NCI-H187 treated with DMSO at 0.1 percent for 48 hours (cell line): Measurements from ENCODE around the gene CWC27.

Experiments used
- DNase-seq: peaks from one replicate; lab custom pipeline; 2025; lab: John Stamatoyannopoulos, UW

Gene CWC27

GRCh38 chr5:65035211-65036206 lies 266.8 kb downstream of the CWC27 start:
- DNase-seq, result peak; percentile 62

- no peak for DNase-seq
Measured at GRCh38 chr5:65037831-65038815, 269.4 kb downstream of the CWC27 start.

- no peak for DNase-seq
Measured at GRCh38 chr5:65041296-65042158, 272.8 kb downstream of the CWC27 start.

- no peak for DNase-seq
Measured at GRCh38 chr5:65043843-65044359, 275.2 kb downstream of the CWC27 start.

GRCh38 chr5:65047225-65047624 lies 278.5 kb downstream of the CWC27 start:
- DNase-seq, result no peak

GRCh38 chr5:65047948-65048690 lies 279.4 kb downstream of the CWC27 start:
- DNase-seq, result no peak

GRCh38 chr5:65050140-65050539 lies 281.4 kb downstream of the CWC27 start:
- DNase-seq, result no peak

- DNase-seq, result no peak
Measured at GRCh38 chr5:65050826-65051498, 282.2 kb downstream of the CWC27 start.

GRCh38 chr5:65055938-65056337 lies 287.2 kb downstream of the CWC27 start:
- DNase-seq, result no peak

GRCh38 chr5:65059681-65060598 lies 291.2 kb downstream of the CWC27 start:
- DNase-seq, result no peak

GRCh38 chr5:65061250-65061973 lies 292.7 kb downstream of the CWC27 start:
- no peak for DNase-seq

- DNase-seq, result no peak
Measured at GRCh38 chr5:65061974-65062353, 293.2 kb downstream of the CWC27 start.

GRCh38 chr5:65062469-65063083 lies 293.8 kb downstream of the CWC27 start:
- DNase-seq, result no peak

- DNase-seq, result no peak
Measured at GRCh38 chr5:65065001-65065511, 296.3 kb downstream of the CWC27 start.

- DNase-seq, result no peak
Measured at GRCh38 chr5:65066387-65067146, 297.8 kb downstream of the CWC27 start.

GRCh38 chr5:65067147-65067506 lies 298.4 kb downstream of the CWC27 start:
- no peak for DNase-seq
